ENCODE data around the gene FAM168A.

GRCh38 chr11:73359341-73359740 is 238.6 kb downstream of the FAM168A start:
- TF ChIP-seq CTCF (IDR thresholded peaks at IDR 0.05; ENCODE audit: poor library complexity) = no peak
- TF ChIP-seq EZH2phosphoT487 (IDR thresholded peaks at IDR 0.05; ENCODE audit: low read depth, severe bottlenecking, unreplicated experiment) = no peak
- TF ChIP-seq EZH2 (IDR thresholded peaks at IDR 0.05; ENCODE audit: borderline replicate concordance) = no peak
